Upper lobe of left lung (tissue), 6 donors: ENCODE results near the gene KDSR. TPM values are rescaled to one million over a fixed set of nuclear protein-coding genes. Genes with fewer than 3 reads are reported as not detected.

ENCODE experiments used
- ATAC-seq, 2 donors: fragments of 200-7000 bp; cut with Tn5 transposase; one replicate each; pipeline ENCODE4 v1.9.1; 2022; ENCODE audit warnings: mild to moderate bottlenecking in 2 of 2, moderate library complexity in 2 of 2; ENCODE audit not compliant: low FRiP score in 2 of 2
- DNase-seq, 2 donors: peaks; one replicate each; pipeline ENCODE4 v3.0.0-alpha.2; 2019 to 2020
- H3K27ac ChIP-seq, 4 donors: fragments of 200-600 bp; sonication (generic); one replicate each; pipeline ENCODE4 v1.5.1; 2016 to 2019
- H3K27me3 ChIP-seq, 4 donors: fragments of 200-600 bp; sonication (generic); one replicate each; pipeline ENCODE4 v1.5.1; 2017 to 2019
- H3K36me3 ChIP-seq, 4 donors: fragments of 200-600 bp; sonication (generic); one replicate each; pipeline ENCODE4 v1.5.1; 2016 to 2019
- H3K4me1 ChIP-seq, 4 donors: fragments of 200-600 bp; sonication (generic); one replicate each; pipeline ENCODE4 v1.5.1; 2018 to 2019
- H3K4me3 ChIP-seq, 4 donors: fragments of 200-600 bp; sonication (generic); one replicate each; pipeline ENCODE4 v1.5.1; 2017 to 2019; ENCODE audit warnings: mild to moderate bottlenecking in 2 of 4, moderate library complexity in 1 of 4
- H3K9me3 ChIP-seq, 4 donors: fragments of 200-600 bp; sonication (generic); one replicate each; pipeline ENCODE4 v1.5.1; 2018 to 2019
- EP300 ChIP-seq, 4 donors: sonication (generic); formaldehyde crosslinking; IDR thresholded peaks; one replicate each; pipeline ENCODE4 v1.5.1; 2017; ENCODE audit warnings: antibody characterized with exemption in 4 of 4, control low read depth in 2 of 4
- POLR2A ChIP-seq, 4 donors: fragments of 450-650 bp; IDR thresholded peaks; one replicate each; pipeline ENCODE4 v1.5.1; 2016 to 2017; ENCODE audit warnings: antibody characterized with exemption in 4 of 4, mild to moderate bottlenecking in 2 of 4
- POLR2AphosphoS5 ChIP-seq, 2 donors: sonication (generic); formaldehyde crosslinking; IDR thresholded peaks; one replicate each; pipeline ENCODE4 v1.5.1; 2017; ENCODE audit warnings: antibody characterized with exemption in 2 of 2
- WGBS, 2 donors: methylation state at CpG; one replicate each; pipeline ENCODE4 v1.1.5; 2017 to 2018; 5-methylcytosine and 5-hydroxymethylcytosine counted together
- total RNA-seq, 6 donors: library from RNA; depleted of rRNA in 4 of 6; stranded (reverse); fragments of >200 nt in 4 of 6; gene quantifications; one replicate each; pipeline versions ENCODE4 v1.1.0 to v1.2.1, GENCODE V29; 2016 to 2021
- TF ChIP-seq, protein P1 (sequence below), 6 experiments: fragments of 450-650 bp in 4 of 6; fragments of 200-600 bp in 2 of 6; sonication (generic) in 2 of 6; IDR thresholded peaks; one replicate each; pipeline ENCODE4 v1.5.1; 2016 to 2019; ENCODE audit warnings: antibody characterized with exemption in 6 of 6
- donor health status: DM: no; HTN: no; CAD: no; lungs with moderate emphysema.
- donor health status: DM: no; HTN: yes; CAD: no; lungs with severe emphysema.

The KDSR gene
- total RNA-seq, 6 donors from 2014 or later = 26.2 to 68.8 (median 45.2) TPM

- H3K27me3 ChIP-seq = no peaks in the 10 kb centered on the region
- TF ChIP-seq EP300 (IDR thresholded peaks at IDR 0.05) (no peak), POLR2AphosphoS5 (IDR thresholded peaks at IDR 0.05) (no peak), POLR2A (IDR thresholded peaks at IDR 0.05) (no peak)
- TF ChIP-seq, protein P1, sequence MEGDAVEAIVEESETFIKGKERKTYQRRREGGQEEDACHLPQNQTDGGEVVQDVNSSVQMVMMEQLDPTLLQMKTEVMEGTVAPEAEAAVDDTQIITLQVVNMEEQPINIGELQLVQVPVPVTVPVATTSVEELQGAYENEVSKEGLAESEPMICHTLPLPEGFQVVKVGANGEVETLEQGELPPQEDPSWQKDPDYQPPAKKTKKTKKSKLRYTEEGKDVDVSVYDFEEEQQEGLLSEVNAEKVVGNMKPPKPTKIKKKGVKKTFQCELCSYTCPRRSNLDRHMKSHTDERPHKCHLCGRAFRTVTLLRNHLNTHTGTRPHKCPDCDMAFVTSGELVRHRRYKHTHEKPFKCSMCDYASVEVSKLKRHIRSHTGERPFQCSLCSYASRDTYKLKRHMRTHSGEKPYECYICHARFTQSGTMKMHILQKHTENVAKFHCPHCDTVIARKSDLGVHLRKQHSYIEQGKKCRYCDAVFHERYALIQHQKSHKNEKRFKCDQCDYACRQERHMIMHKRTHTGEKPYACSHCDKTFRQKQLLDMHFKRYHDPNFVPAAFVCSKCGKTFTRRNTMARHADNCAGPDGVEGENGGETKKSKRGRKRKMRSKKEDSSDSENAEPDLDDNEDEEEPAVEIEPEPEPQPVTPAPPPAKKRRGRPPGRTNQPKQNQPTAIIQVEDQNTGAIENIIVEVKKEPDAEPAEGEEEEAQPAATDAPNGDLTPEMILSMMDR (IDR thresholded peaks at IDR 0.05) = no peak
- no peak overlapping the region for H3K27ac ChIP-seq
- ATAC-seq (no peak), DNase-seq (no peak)
- no peaks in the 10 kb centered on the region for H3K36me3 ChIP-seq
- no peaks in the 10 kb centered on the region for H3K9me3 ChIP-seq
- WGBS, 2 donors = 82 to 95% methylated on average over 8 of the region's 8 CpGs
- peaks cover 0 to 2% (median 0%) of the 10 kb centered on the region in 4 donors for H3K4me1 ChIP-seq
- no peak overlapping the region for H3K4me3 ChIP-seq
Observed at GRCh38 chr18:63311118-63312018, 55.6 kb downstream of the KDSR start.

- ATAC-seq (no peak), DNase-seq (no peak)
- 85 to 86% methylated on average over 5 of the region's 5 CpGs for WGBS, 2 donors
- Histone ChIP-seq H3K9me3 (no peaks in the 10 kb centered on the region), H3K4me1 (peaks cover 0 to 2% (median 0%) of the 10 kb centered on the region in 4 donors), H3K27me3 (no peaks in the 10 kb centered on the region), H3K4me3 (no peak overlapping the region), H3K27ac (no peak overlapping the region), H3K36me3 (no peaks in the 10 kb centered on the region)
- TF ChIP-seq POLR2A (IDR thresholded peaks at IDR 0.05) = no peak
- no peak for TF ChIP-seq POLR2AphosphoS5 (IDR thresholded peaks at IDR 0.05)
- TF ChIP-seq EP300 (IDR thresholded peaks at IDR 0.05) = no peak
- TF ChIP-seq, protein P1 (IDR thresholded peaks at IDR 0.05) = no peak
Observed at GRCh38 chr18:63309422-63309821, 57.6 kb downstream of the KDSR start.

DNA sequence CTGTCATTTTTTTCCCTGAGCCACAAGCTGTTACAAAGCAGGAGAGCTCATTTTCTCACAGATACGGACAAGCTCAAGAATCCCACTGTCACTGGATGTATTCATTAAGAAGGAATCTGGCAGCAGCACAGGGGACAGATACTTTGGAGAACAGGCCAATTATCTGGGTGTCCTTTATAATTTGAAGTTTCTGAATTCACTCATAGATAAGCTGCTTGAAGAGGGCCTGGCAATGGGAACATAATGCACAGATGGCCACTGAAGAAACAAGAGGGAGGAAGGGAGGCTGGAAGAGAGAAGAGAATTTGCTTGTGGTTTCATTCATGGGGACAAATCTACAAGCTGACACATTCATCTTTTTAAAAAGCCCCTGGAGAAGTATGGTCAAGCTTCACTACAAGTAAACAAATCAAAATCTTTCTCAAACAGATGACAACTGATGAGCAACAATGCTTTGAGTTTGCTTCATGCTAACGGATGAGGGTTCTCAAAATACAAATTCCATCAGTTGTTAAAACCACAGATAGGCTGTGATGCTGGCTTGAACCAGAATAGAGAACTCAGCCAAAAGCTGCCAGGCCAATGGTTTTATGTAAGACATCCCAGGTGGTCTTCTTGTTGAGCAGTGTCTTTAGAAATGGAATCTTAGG is 59.3 kb downstream of the KDSR start:
- Histone ChIP-seq H3K27me3 (no peaks in the 10 kb centered on the region), H3K4me1 (peaks cover 0 to 2% (median under 1%) of the 10 kb centered on the region in 4 donors), H3K9me3 (no peaks in the 10 kb centered on the region), H3K36me3 (no peaks in the 10 kb centered on the region), H3K4me3 (no peak overlapping the region), H3K27ac (no peak overlapping the region)
- no peak for ATAC-seq
- WGBS, 2 donors = 64% methylated on average over 2 of the region's 2 CpGs
- no peak for TF ChIP-seq EP300 (IDR thresholded peaks at IDR 0.05)
- no peak for TF ChIP-seq POLR2AphosphoS5 (IDR thresholded peaks at IDR 0.05)
- TF ChIP-seq, protein P1 (IDR thresholded peaks at IDR 0.05) = no peak
- no peak for TF ChIP-seq POLR2A (IDR thresholded peaks at IDR 0.05)
- no peak for DNase-seq

- WGBS, 2 donors = 80 to 87% methylated on average over 7 of the region's 7 CpGs
- TF ChIP-seq EP300 (IDR thresholded peaks at IDR 0.05) (no peak), POLR2AphosphoS5 (IDR thresholded peaks at IDR 0.05) (no peak), POLR2A (IDR thresholded peaks at IDR 0.05) (no peak)
- TF ChIP-seq, protein P1 (IDR thresholded peaks at IDR 0.05) = no peak
- H3K4me1 ChIP-seq = peaks cover 0 to 4% (median 1%) of the 10 kb centered on the region in 4 donors
- no peak overlapping the region for H3K27ac ChIP-seq
- ATAC-seq (no peak), DNase-seq (no peak)
- H3K9me3 ChIP-seq = no peaks in the 10 kb centered on the region
- H3K4me3 ChIP-seq = no peak overlapping the region
- H3K27me3 ChIP-seq = no peaks in the 10 kb centered on the region
- no peaks in the 10 kb centered on the region for H3K36me3 ChIP-seq
Observed at GRCh38 chr18:63306819-63307550, 60.0 kb downstream of the KDSR start.
